ENCODE data around the gene MMD2.

Gene MMD2

DNA sequence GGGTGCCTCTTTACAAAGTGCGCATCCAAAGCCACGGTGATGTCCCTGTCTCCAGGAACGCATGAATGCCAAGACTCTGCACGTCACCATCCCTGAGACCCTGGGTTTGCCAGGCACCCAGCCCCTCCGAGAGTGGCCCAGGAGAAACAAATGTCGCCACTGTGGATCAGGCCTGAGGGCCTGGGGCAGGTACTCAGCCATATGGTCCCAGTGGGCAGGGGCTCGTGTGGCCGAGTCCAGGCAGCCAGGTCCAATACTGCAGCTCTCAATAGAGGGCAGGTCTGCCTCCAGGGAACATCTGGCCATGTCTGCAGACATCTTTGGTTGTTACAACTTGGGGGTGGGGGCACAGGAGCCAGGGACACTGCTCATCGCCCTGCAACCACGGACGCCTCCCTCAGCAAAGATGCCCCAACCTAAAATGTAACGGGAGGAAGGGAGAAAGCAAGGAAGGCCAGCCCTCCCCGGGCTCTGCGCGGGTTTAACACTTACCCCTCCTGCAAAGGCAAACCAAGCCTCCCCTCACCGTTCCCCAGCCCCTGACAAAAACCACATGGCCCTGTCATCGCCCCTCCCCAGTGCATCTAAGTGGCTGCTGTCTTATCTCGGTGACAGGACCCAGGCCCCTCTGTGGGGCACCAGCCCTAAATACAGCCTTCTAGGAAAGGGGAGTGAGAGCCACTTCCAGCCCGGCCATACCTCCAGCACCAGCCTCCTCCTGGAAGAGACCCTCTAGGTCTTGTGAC is 86.9 kb downstream of the MMD2 start:
- no peak overlapping the region for H3K4me3 ChIP-seq (replicated peaks; ENCODE audit: insufficient read depth, low read length)
- TF ChIP-seq SPI1 (IDR thresholded peaks at IDR 0.05; ENCODE audit: borderline replicate concordance, low read depth) (no peak), POLR2AphosphoS5 (IDR thresholded peaks at IDR 0.05; ENCODE audit: low read depth) (no peak), GABPA (IDR thresholded peaks at IDR 0.05; ENCODE audit: low read depth) (no peak)
- TF ChIP-seq, protein P1, sequence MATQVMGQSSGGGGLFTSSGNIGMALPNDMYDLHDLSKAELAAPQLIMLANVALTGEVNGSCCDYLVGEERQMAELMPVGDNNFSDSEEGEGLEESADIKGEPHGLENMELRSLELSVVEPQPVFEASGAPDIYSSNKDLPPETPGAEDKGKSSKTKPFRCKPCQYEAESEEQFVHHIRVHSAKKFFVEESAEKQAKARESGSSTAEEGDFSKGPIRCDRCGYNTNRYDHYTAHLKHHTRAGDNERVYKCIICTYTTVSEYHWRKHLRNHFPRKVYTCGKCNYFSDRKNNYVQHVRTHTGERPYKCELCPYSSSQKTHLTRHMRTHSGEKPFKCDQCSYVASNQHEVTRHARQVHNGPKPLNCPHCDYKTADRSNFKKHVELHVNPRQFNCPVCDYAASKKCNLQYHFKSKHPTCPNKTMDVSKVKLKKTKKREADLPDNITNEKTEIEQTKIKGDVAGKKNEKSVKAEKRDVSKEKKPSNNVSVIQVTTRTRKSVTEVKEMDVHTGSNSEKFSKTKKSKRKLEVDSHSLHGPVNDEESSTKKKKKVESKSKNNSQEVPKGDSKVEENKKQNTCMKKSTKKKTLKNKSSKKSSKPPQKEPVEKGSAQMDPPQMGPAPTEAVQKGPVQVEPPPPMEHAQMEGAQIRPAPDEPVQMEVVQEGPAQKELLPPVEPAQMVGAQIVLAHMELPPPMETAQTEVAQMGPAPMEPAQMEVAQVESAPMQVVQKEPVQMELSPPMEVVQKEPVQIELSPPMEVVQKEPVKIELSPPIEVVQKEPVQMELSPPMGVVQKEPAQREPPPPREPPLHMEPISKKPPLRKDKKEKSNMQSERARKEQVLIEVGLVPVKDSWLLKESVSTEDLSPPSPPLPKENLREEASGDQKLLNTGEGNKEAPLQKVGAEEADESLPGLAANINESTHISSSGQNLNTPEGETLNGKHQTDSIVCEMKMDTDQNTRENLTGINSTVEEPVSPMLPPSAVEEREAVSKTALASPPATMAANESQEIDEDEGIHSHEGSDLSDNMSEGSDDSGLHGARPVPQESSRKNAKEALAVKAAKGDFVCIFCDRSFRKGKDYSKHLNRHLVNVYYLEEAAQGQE (IDR thresholded peaks at IDR 0.05; ENCODE audit: insufficient replicate concordance, low read depth) = no peak
- TF ChIP-seq, protein P2, sequence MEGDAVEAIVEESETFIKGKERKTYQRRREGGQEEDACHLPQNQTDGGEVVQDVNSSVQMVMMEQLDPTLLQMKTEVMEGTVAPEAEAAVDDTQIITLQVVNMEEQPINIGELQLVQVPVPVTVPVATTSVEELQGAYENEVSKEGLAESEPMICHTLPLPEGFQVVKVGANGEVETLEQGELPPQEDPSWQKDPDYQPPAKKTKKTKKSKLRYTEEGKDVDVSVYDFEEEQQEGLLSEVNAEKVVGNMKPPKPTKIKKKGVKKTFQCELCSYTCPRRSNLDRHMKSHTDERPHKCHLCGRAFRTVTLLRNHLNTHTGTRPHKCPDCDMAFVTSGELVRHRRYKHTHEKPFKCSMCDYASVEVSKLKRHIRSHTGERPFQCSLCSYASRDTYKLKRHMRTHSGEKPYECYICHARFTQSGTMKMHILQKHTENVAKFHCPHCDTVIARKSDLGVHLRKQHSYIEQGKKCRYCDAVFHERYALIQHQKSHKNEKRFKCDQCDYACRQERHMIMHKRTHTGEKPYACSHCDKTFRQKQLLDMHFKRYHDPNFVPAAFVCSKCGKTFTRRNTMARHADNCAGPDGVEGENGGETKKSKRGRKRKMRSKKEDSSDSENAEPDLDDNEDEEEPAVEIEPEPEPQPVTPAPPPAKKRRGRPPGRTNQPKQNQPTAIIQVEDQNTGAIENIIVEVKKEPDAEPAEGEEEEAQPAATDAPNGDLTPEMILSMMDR (IDR thresholded peaks at IDR 0.05; ENCODE audit: insufficient read depth, low read length) = no peak
- H3K27me3 ChIP-seq (ENCODE audit: insufficient read depth, poor library complexity, severe bottlenecking) = peaks cover 3% of the 10 kb centered on the region
- H3K27ac ChIP-seq (replicated peaks) = no peak overlapping the region
- no peak for DNase-seq (ENCODE audit: low read depth in 1 of 2, low spot score in 1 of 2)

DNA sequence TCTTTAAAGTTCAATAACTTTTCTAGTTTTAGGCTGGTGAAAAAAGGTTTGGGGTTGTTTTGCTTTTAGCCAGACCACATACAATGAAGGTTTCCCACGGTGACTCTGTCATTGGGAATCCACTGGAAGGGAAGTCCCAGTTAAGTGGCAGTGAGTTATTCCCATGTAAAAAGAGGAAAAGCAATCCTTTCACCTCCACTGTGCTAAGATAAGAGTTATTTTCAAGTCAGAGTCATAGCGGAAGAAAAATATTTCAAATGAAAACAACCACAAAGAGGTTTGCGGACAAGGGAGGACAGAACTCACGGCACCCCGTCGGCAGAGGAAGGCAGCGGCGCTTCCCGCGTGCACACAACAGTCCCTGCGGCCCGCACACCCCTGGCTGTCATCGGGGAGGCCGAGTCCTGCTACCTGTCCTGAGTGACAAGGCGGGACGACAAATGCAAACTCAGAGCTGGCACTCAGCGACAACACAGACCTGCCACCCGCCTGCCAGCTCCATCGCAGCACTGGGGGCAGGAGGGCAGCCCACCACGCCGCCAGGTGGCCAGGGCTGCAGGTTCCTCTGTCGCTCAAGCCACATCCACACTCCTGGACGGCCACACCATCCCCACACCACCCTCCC is 87.8 kb downstream of the MMD2 start:
- Histone ChIP-seq H3K27me3 (ENCODE audit: insufficient read depth, poor library complexity, severe bottlenecking) (peaks cover 3% of the 10 kb centered on the region), H3K4me3 (replicated peaks; ENCODE audit: insufficient read depth, low read length) (no peak overlapping the region)
- TF ChIP-seq GABPA (IDR thresholded peaks at IDR 0.05; ENCODE audit: low read depth) = no peak
- TF ChIP-seq, protein P2 (IDR thresholded peaks at IDR 0.05; ENCODE audit: insufficient read depth, low read length) = no peak
- no peak for TF ChIP-seq POLR2AphosphoS5 (IDR thresholded peaks at IDR 0.05; ENCODE audit: low read depth)
- TF ChIP-seq, protein P1 (IDR thresholded peaks at IDR 0.05; ENCODE audit: insufficient replicate concordance, low read depth) = no peak
- TF ChIP-seq SPI1 (IDR thresholded peaks at IDR 0.05; ENCODE audit: borderline replicate concordance, low read depth) = no peak

DNA sequence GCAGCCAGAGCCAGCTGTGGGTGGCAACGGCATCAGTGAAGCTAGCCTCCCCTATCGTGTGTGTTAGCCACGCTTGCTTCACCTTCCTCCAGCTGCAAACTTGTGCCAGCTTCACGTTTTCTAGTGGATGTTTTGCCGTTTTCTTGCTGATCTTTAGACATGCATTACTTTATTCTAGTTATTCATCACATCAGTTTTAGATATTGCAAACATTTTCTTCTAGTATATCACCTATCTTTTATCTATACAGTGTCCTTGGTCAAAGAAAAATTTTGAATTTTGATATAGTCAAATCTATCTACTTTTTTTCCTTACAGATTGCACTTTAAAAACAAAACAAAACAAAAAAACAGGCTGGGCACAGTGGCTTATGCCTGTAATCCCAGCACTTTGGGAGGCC is 90.5 kb downstream of the MMD2 start:
- no peak overlapping the region for H3K4me3 ChIP-seq (replicated peaks; ENCODE audit: insufficient read depth, low read length)
- DNase-seq (ENCODE audit: low read depth in 1 of 2, low spot score in 1 of 2) = no peak
- no peak overlapping the region for H3K27ac ChIP-seq (replicated peaks)
- TF ChIP-seq GABPA (IDR thresholded peaks at IDR 0.05; ENCODE audit: low read depth) (no peak), SPI1 (IDR thresholded peaks at IDR 0.05; ENCODE audit: borderline replicate concordance, low read depth) (no peak), POLR2AphosphoS5 (IDR thresholded peaks at IDR 0.05; ENCODE audit: low read depth) (no peak)
- TF ChIP-seq, protein P2 (IDR thresholded peaks at IDR 0.05; ENCODE audit: insufficient read depth, low read length) = no peak
- TF ChIP-seq, protein P1 (IDR thresholded peaks at IDR 0.05; ENCODE audit: insufficient replicate concordance, low read depth) = no peak
- peaks cover 3% of the 10 kb centered on the region for H3K27me3 ChIP-seq (ENCODE audit: insufficient read depth, poor library complexity, severe bottlenecking)

More for the DNA sequence above, 87.8 kb downstream of the MMD2 start:
- DNase-seq (ENCODE audit: low read depth in 1 of 2, low spot score in 1 of 2) = no peak
- H3K27ac ChIP-seq (replicated peaks) = no peak overlapping the region

All from HL-60 (cell line).